ENCODE measurements around the gene PLCH1. TPM values are rescaled to one million over a fixed set of nuclear protein-coding genes. Genes with fewer than 3 reads are reported as not detected.

Gene PLCH1
- total RNA-seq, 6 donors from 2014 or later: 7.7 to 26.3 (median 13.6) TPM

DNA sequence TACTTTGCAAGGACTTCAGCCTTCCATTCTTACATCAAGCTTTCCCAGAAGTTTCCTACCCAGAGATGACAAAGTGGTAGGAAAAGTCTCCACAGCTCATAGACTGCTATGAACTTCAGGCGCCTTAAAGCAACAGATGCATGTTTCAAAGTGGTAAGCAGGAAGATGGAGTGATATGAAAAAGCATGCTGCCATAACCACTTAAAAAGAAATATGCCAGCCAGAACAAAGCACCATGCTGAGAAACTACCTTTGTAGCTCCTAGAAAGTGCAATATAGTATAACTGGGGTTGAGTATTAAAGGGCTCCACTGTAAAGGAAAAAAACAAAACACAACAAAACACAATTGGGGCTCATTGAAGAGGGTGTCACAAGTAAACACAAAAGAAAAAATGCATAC lies 259.0 kb downstream of the PLCH1 start:
- no peak for ATAC-seq (ENCODE audit: low FRiP score in 2 of 2)

GRCh38 chr3:155481591-155481990 lies 263.3 kb downstream of the PLCH1 start:
- Histone ChIP-seq H3K36me3 (no peaks in the 10 kb centered on the region), H3K27me3 (no peaks in the 10 kb centered on the region), H3K4me1 (no peaks in the 10 kb centered on the region), H3K4me3 (no peak overlapping the region), H3K27ac (no peak overlapping the region), H3K9me3 (no peaks in the 10 kb centered on the region)
- 80 to 89% methylated on average over 2 of the region's 2 CpGs for WGBS, 2 donors
- ATAC-seq (ENCODE audit: low FRiP score in 2 of 2): no peak
- no peak for TF ChIP-seq EP300 (IDR thresholded peaks at IDR 0.05)
- TF ChIP-seq, protein P1, sequence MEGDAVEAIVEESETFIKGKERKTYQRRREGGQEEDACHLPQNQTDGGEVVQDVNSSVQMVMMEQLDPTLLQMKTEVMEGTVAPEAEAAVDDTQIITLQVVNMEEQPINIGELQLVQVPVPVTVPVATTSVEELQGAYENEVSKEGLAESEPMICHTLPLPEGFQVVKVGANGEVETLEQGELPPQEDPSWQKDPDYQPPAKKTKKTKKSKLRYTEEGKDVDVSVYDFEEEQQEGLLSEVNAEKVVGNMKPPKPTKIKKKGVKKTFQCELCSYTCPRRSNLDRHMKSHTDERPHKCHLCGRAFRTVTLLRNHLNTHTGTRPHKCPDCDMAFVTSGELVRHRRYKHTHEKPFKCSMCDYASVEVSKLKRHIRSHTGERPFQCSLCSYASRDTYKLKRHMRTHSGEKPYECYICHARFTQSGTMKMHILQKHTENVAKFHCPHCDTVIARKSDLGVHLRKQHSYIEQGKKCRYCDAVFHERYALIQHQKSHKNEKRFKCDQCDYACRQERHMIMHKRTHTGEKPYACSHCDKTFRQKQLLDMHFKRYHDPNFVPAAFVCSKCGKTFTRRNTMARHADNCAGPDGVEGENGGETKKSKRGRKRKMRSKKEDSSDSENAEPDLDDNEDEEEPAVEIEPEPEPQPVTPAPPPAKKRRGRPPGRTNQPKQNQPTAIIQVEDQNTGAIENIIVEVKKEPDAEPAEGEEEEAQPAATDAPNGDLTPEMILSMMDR (IDR thresholded peaks at IDR 0.05): no peak
- TF ChIP-seq POLR2A (IDR thresholded peaks at IDR 0.05): no peak
- TF ChIP-seq POLR2AphosphoS5 (IDR thresholded peaks at IDR 0.05): no peak
- no peak for DNase-seq

More for the DNA sequence above, 259.0 kb downstream of the PLCH1 start:
- Histone ChIP-seq H3K9me3 (no peaks in the 10 kb centered on the region), H3K4me3 (no peak overlapping the region), H3K4me1 (no peaks in the 10 kb centered on the region), H3K27me3 (no peaks in the 10 kb centered on the region), H3K27ac (no peak overlapping the region), H3K36me3 (no peaks in the 10 kb centered on the region)
- no peak for TF ChIP-seq POLR2AphosphoS5 (IDR thresholded peaks at IDR 0.05)
- no peak for TF ChIP-seq POLR2A (IDR thresholded peaks at IDR 0.05)
- no peak for TF ChIP-seq EP300 (IDR thresholded peaks at IDR 0.05)
- TF ChIP-seq, protein P1 (IDR thresholded peaks at IDR 0.05): no peak
- 85 to 100% methylated on average over 1 of the region's 1 CpG for WGBS, 2 donors
- no peak for DNase-seq

DNA sequence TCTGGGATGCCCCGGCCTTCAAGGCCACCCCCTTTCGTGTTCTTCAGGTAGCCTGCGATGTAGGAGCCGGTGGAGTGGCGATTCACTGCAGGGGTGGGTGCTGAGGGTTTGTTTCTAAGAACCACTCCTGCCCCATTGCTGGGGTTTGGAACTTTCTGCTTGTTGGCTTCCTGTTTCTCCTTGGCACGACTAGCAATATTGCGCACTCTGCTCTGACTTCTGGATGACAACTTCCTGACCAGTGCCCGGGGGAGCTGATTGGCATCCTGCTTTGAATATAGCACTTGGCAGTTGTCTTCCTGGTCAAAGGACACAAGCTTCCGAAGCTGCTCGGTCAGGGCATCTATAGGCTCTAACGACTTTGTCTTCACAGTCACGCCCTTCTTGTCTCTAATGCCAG lies 263.8 kb downstream of the PLCH1 start:
- no peak for ATAC-seq (ENCODE audit: low FRiP score in 2 of 2)
- Histone ChIP-seq H3K4me3 (no peak overlapping the region), H3K36me3 (no peaks in the 10 kb centered on the region), H3K27ac (no peak overlapping the region), H3K27me3 (no peaks in the 10 kb centered on the region), H3K9me3 (no peaks in the 10 kb centered on the region), H3K4me1 (no peaks in the 10 kb centered on the region)
- TF ChIP-seq POLR2A (IDR thresholded peaks at IDR 0.05): no peak
- TF ChIP-seq EP300 (IDR thresholded peaks at IDR 0.05): no peak
- TF ChIP-seq POLR2AphosphoS5 (IDR thresholded peaks at IDR 0.05): no peak
- TF ChIP-seq, protein P1 (IDR thresholded peaks at IDR 0.05): no peak
- DNase-seq: peak in 1 of 2 donors; percentile 15
- WGBS, 2 donors: 88 to 89% methylated on average over 12 of the region's 12 CpGs

DNA sequence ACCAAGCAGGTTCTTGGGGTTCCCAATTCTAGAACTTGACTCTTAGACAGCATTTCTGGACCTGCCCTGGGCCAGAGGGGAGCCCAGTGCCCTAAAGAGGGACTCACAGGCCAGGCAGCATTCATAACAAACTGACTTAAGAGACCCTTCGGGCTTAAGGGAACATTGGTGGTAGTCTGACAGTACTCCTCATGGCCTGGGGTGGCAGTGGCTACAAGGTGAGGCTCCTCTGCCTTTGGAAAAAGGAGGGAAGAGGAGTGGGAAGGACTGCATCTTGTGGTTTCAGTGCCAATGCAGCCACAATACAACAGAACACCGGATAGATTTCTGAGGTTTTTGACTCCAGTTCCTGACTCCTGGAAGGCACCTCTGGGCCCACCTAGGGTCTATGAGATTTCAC lies 279.2 kb downstream of the PLCH1 start:
- WGBS, 2 donors: 48 to 72% methylated on average over 2 of the region's 2 CpGs
- no peaks in the 10 kb centered on the region for H3K4me1 ChIP-seq
- DNase-seq: no peak
- H3K4me3 ChIP-seq: no peak overlapping the region
- peaks cover 0 to 6% (median 2%) of the 10 kb centered on the region in 4 donors for H3K9me3 ChIP-seq
- no peak for ATAC-seq (ENCODE audit: low FRiP score in 2 of 2)
- no peaks in the 10 kb centered on the region for H3K36me3 ChIP-seq
- no peak overlapping the region for H3K27ac ChIP-seq
- H3K27me3 ChIP-seq: no peaks in the 10 kb centered on the region
- TF ChIP-seq POLR2AphosphoS5 (IDR thresholded peaks at IDR 0.05): no peak
- TF ChIP-seq, protein P1 (IDR thresholded peaks at IDR 0.05): no peak
- no peak for TF ChIP-seq EP300 (IDR thresholded peaks at IDR 0.05)
- no peak for TF ChIP-seq POLR2A (IDR thresholded peaks at IDR 0.05)

DNA sequence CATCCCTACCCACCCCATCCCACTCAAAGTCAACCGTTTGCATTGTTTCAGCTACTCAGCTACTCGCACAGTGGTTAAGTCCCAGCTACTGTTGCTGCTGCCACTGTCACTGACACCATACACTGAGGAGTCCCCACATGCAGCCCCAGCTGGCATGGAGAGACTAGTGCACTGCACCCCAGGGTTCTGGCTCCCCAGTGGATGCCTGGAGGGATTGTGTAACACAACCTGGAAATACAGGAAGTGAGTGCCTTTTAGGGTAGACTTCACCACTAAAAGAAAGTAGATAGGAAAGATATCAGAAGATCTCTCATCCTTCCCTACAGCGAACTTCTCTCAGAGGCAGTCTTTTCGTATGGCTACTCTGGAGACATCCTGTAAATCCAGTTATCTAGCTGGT lies 282.2 kb downstream of the PLCH1 start:
- ATAC-seq (ENCODE audit: low FRiP score in 2 of 2) (no peak), DNase-seq (no peak)
- no peaks in the 10 kb centered on the region for H3K36me3 ChIP-seq
- WGBS, 2 donors: 77 to 88% methylated on average over 4 of the region's 4 CpGs
- H3K4me1 ChIP-seq: no peaks in the 10 kb centered on the region
- H3K27me3 ChIP-seq: no peaks in the 10 kb centered on the region
- H3K27ac ChIP-seq: no peak overlapping the region
- H3K9me3 ChIP-seq: peaks cover 0 to 6% (median 0%) of the 10 kb centered on the region in 4 donors
- no peak overlapping the region for H3K4me3 ChIP-seq
- TF ChIP-seq POLR2A (IDR thresholded peaks at IDR 0.05) (no peak), EP300 (IDR thresholded peaks at IDR 0.05) (no peak), POLR2AphosphoS5 (IDR thresholded peaks at IDR 0.05) (no peak)
- TF ChIP-seq, protein P1 (IDR thresholded peaks at IDR 0.05): no peak
